T47D (cell line): Measurements from ENCODE around the gene SNX4.

Experiments
- DNase-seq, 2 experiments: peaks; one replicate each; pipeline versions ENCODE4 v3.0.0 to v3.0.0-alpha.2; 2011 to 2012; ENCODE audit warnings: low read depth in 1 of 2, low spot score in 1 of 2
- JUND ChIP-seq: IDR thresholded peaks from 2 replicates; pipeline ENCODE4 v1.6.1; 2012; ENCODE audit warnings: low read depth
- in situ Hi-C: cut with HindIII; loops from 2 replicates; pipeline ENCODE4 v1.10.0; 2016; ENCODE audit warnings: low sequenced_read_pairs, low pct_unique_long_range_greater_than_20kb

SNX4 gene

DNA sequence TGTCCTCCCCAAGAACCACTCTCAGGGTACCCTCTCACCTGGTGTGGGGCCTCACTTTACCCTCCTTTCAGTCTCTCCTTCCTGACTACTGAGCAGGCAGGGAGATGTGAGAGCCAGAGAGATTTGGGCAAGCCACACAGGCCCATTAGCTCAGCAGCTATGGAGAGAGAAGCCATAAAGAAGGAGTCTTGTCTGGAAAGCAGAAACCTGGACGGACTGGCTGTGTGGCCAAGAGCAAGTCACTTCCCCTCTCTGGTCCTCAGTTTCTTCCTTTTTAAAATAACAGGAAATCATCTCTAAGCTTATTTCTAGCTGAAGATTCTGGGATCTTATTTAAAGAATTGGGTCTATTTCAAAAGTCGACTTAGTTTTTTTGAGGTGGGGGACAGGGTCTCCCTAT lies 79.0 kb downstream of the SNX4 start:
- TF ChIP-seq JUND: no peak
- in situ Hi-C loops: no loop called here

DNA sequence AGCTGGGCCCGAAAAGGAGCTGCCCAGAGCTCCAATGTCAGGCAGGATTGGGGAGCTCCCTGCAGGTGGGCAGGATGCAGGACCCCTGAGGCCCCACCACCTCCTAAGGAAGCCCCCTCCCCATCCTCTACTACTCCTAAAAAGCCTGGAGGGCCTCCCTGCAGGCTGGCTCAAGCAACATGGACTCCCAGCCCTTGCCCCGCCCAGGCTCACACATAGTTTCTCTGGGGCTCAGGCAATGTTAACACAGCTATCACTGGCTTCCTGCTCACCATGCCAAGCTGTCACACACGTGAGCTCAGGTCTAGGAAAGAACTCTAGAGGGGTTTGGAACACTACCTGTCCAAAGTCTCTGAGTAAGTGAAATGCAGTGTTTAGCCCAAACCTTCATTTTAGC lies 79.4 kb downstream of the SNX4 start:
- peak in 1 of 2 experiments; percentile 35 for DNase-seq
- in situ Hi-C loops: no loop called here
- TF ChIP-seq JUND: no peak

More for the DNA sequence above, 79.0 kb downstream of the SNX4 start:
- DNase-seq: no peak

DNA sequence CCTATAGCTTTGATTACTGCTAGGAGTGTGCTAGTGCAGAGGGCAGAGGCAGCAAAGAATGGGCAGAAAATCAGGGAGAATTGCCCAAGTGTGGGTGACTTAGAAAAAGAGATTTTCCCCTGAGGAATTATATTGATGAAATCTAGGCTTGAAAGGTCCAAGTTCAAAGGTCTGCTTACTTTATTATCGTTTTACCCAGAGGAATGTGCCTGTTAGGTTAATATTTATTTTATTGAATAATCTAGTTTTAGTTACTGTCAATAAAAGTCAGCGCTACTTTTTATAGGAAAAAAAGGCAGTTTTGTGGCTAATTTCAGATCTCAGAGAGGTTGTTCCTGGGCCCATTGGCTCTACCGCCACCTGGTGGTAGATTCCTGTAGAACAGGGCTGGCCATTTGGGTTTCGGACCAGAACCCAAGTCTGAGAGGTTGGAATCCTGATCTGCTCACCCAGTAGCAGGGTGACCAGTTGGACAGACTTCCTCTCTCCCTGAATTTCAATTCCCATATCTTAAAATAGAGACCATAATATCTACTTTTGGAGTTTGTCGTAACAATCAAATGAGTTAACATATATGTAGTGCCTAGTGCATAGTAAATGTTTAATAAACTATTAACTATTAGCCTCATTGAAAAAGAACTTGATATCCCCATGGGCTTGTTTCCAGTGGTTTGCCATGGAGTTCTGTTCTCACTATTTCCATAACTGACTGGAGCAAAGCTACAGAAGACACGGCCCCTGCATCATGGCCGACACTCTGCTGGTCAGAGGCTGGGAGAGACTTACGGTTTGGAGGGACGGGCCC lies 82.2 kb downstream of the SNX4 start:
- no peak for TF ChIP-seq JUND
- peak; percentile 21 to 57 for DNase-seq

GRCh38 chr3:125436921-125437320 lies 83.1 kb downstream of the SNX4 start:
- no peak for DNase-seq
- in situ Hi-C loops: no loop called here
- TF ChIP-seq JUND: no peak

More for the DNA sequence above, 82.2 kb downstream of the SNX4 start:
- in situ Hi-C loops: no loop called here

- in situ Hi-C loops: no loop called here
- no peak for DNase-seq
- TF ChIP-seq JUND: no peak
Observed at GRCh38 chr3:125435231-125435630, 84.8 kb downstream of the SNX4 start.

GRCh38 chr3:125434582-125435011 lies 85.4 kb downstream of the SNX4 start:
- in situ Hi-C loops: no loop called here
- no peak for DNase-seq
- TF ChIP-seq JUND: no peak

DNA sequence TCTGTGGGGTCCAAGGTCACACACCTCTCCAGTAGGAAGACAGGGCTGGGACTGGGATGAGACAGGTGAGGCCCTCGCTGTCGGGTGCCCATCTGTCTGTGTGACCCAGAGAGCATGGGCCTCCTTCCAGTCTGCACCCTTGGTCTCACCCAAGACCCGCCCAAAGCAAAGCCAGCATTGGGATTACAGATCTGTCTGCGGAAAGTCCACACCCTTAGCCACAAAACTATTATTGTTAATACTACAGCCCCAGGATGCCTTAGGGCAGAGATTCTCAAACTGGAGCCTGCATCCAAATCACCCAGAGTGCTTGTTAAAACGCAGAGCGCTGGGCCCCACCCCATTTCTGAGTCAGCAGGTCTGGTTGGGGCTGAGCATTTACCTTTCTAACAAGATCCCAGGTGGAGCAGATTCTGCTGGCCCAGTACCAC lies 86.4 kb downstream of the SNX4 start:
- in situ Hi-C loops: no loop called here
- no peak for DNase-seq
- no peak for TF ChIP-seq JUND

- in situ Hi-C loops: no loop called here
- no peak for DNase-seq
- TF ChIP-seq JUND: no peak
Observed at GRCh38 chr3:125433091-125433534, 86.9 kb downstream of the SNX4 start.

GRCh38 chr3:125431912-125432790 lies 87.9 kb downstream of the SNX4 start:
- in situ Hi-C loops: no loop called here
- no peak for TF ChIP-seq JUND
- peak in 1 of 2 experiments; percentile 12 for DNase-seq

DNA sequence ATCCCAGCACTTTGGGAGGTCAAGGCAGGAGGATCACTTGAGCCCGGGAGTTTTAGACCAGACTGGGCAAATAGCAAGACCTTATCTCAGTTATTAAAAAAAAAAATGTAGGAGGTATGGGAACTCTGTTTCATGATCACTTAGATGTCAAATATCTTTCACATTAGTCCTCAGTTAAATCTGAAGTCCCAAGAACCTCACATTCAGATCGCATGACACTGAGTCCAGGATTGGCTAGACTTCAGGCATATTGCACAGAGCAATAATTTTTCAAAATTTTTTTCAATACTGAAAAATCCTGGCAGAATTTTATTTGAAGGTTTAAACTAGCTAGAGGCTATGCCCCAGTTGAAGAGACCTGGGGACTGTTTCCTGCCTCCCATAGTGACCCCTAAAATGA lies 88.6 kb downstream of the SNX4 start:
- TF ChIP-seq JUND: no peak
- in situ Hi-C loops: no loop called here
- DNase-seq: no peak

DNA sequence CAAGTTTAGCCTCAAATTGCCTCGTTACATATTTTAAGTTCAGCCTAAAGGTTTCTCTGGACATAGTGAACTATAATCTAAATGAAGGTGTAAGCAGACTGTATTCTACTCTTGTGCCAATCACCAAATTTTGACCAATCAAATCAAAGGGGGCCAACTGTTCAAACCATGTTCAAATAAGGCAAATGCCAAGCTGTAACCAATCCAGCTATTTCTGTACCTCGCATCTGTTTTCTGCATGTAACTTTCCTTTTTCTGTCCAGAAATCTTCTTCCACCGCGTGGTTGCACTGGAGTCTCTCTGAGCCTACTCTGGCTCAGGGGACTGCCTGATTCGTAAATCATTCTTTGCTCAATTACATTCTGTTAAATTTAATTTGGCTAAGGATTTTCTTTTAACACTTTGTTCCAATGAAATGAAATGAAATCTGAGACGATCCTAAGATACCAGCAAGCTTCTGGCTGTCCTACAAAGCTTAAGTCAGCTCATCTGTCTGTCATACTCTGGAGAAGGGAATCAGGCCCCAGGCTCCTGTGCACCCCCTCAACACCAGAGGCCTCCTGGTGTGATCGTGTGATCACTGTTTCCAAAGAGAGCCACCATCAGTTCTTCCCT lies 91.7 kb downstream of the SNX4 start:
- no peak for TF ChIP-seq JUND
- in situ Hi-C loops: no loop called here
- no peak for DNase-seq

DNA sequence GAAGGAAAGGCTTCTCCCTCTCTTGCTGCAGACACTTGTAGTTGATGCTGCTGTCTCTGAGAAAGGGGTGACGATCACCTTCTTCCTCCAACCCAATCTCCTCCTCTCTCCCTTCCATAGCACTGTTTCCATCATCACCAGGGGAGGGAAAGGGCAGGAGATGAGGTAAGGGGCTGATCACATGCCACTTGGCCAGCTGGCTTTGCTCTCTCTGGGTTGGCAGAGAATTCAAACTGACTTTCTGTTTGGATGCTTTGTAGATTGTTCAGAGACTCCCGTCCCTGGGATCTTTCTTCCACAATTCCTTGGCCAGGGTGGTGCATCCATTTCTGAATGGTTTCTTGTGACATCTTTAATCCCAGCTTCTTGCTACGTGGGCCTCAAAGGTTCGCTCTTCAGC lies 101.7 kb downstream of the SNX4 start:
- in situ Hi-C loops: no loop called here
- DNase-seq: no peak
- TF ChIP-seq JUND: no peak
